Activated CD8-positive, alpha-beta memory T cell treated with anti-CD3 and anti-CD28 coated beads, Interleukin-2, amount 50 U/mL, for 48 hours (primary cell): Measurements from ENCODE around the gene LSM7.

ENCODE experiments used
- DNase-seq: peaks from one replicate; pipeline ENCODE4 v3.0.0-alpha.2; 2020

Gene LSM7

GRCh38 chr19:2336528-2337328 is 8.3 kb upstream of the LSM7 start:
- DNase-seq = no peak

- DNase-seq = no peak
Measured at GRCh38 chr19:2335848-2336247, 7.5 kb upstream of the LSM7 start.

GRCh38 chr19:2334986-2335846 is 6.8 kb upstream of the LSM7 start:
- DNase-seq = no peak

- DNase-seq = no peak
Measured at GRCh38 chr19:2334426-2334825, 6.0 kb upstream of the LSM7 start.

- no peak for DNase-seq
Measured at GRCh38 chr19:2333807-2334211, 5.4 kb upstream of the LSM7 start.

GRCh38 chr19:2333027-2333806 is 4.8 kb upstream of the LSM7 start:
- no peak for DNase-seq

GRCh38 chr19:2332341-2333026 is 4.1 kb upstream of the LSM7 start:
- DNase-seq = no peak

- no peak for DNase-seq
Measured at GRCh38 chr19:2331601-2332246, 3.3 kb upstream of the LSM7 start.

- DNase-seq = no peak
Measured at GRCh38 chr19:2330632-2331284, 2.4 kb upstream of the LSM7 start.

- no peak for DNase-seq
Measured at GRCh38 chr19:2330255-2330631, 1.9 kb upstream of the LSM7 start.

- DNase-seq = no peak
Measured at GRCh38 chr19:2329501-2329916, 1.1 kb upstream of the LSM7 start.

- DNase-seq = no peak
Measured at GRCh38 chr19:2329149-2329478, 728 bp upstream of the LSM7 start.

- peak; percentile 72 for DNase-seq
Measured at GRCh38 chr19:2327773-2328400, 499 bp downstream of the LSM7 start.

- no peak for DNase-seq
Measured at GRCh38 chr19:2326699-2327360, 1.6 kb downstream of the LSM7 start.

- DNase-seq = no peak
Measured at GRCh38 chr19:2325281-2326046, 2.9 kb downstream of the LSM7 start.

- no peak for DNase-seq
Measured at GRCh38 chr19:2324220-2324948, 4.0 kb downstream of the LSM7 start.

- no peak for DNase-seq
Measured at GRCh38 chr19:2323707-2324106, 4.7 kb downstream of the LSM7 start.

- DNase-seq = no peak
Measured at GRCh38 chr19:2321565-2322283, 6.7 kb downstream of the LSM7 start.

GRCh38 chr19:2320939-2321338 is 7.4 kb downstream of the LSM7 start:
- DNase-seq = no peak
